HepG2 (cell line): ENCODE measurements around the gene HPD. TPM values are rescaled to one million over a fixed set of nuclear protein-coding genes. Genes with fewer than 3 reads are reported as not detected.

Experiments
- BCLAF1 ChIP-seq: fragments of 450-650 bp; IDR thresholded peaks from 2 replicates; pipeline ENCODE4 v1.6.1; 2017; ENCODE audit warnings: mild to moderate bottlenecking
- HNRNPLL ChIP-seq: fragments of 200-400 bp; formaldehyde crosslinking; IDR thresholded peaks from 2 replicates; pipeline ENCODE4 v1.6.1; 2017; ENCODE audit warnings: mild to moderate bottlenecking, low read depth, low read length; ENCODE audit not compliant: poor library complexity, severe bottlenecking
- KDM3A ChIP-seq: IDR thresholded peaks from 2 replicates; pipeline ENCODE4 v1.6.1; 2018; ENCODE audit warnings: low read depth, missing compliant biosample characterization
- KDM6A ChIP-seq: IDR thresholded peaks from 2 replicates; pipeline ENCODE4 v1.6.1; 2016; ENCODE audit warnings: low read depth
- MED8 ChIP-seq: sonication (generic); formaldehyde crosslinking; IDR thresholded peaks from 2 replicates; pipeline ENCODE4 v1.8.1; 2023; ENCODE audit warnings: mild to moderate bottlenecking, missing genetic modification reagents; ENCODE audit not compliant: insufficient replicate concordance
- POGK ChIP-seq: sonication (generic); formaldehyde crosslinking; conservative IDR thresholded peaks from 2 replicates; pipeline ENCODE4 v1.8.0; 2022; ENCODE audit warnings: mild to moderate bottlenecking, moderate library complexity, missing genetic modification reagents
- PRDM10 ChIP-seq: sonication (generic); formaldehyde crosslinking; IDR thresholded peaks from 2 replicates; pipeline ENCODE4 v1.4.0; 2020; ENCODE audit warnings: low read depth, missing genetic modification reagents
- SIN3A ChIP-seq: IDR thresholded peaks from 2 replicates; pipeline ENCODE4 v1.6.1; 2011; ENCODE audit warnings: low read depth, mild to moderate bottlenecking, control low read depth, low read length, borderline replicate concordance
- ZBTB33 ChIP-seq: sonication (generic); formaldehyde crosslinking; IDR thresholded peaks from 2 replicates; pipeline ENCODE4 v1.4.0; 2020; ENCODE audit warnings: missing genetic modification reagents
- ZC3H13 ChIP-seq: sonication (generic); formaldehyde crosslinking; IDR thresholded peaks from 2 replicates; pipeline ENCODE4 v1.8.1; 2023; ENCODE audit warnings: mild to moderate bottlenecking, missing genetic modification reagents, moderate library complexity
- ZNF362 ChIP-seq: sonication (generic); formaldehyde crosslinking; IDR thresholded peaks from 2 replicates; pipeline ENCODE4 v1.4.0; 2020; ENCODE audit warnings: missing genetic modification reagents, mild to moderate bottlenecking, borderline replicate concordance
- ZNF44 ChIP-seq: sonication (generic); formaldehyde crosslinking; IDR thresholded peaks from 2 replicates; pipeline ENCODE4 v1.5.1; 2020; ENCODE audit warnings: mild to moderate bottlenecking, missing genetic modification reagents
- ZNF564 ChIP-seq: sonication (generic); formaldehyde crosslinking; IDR thresholded peaks from 2 replicates; pipeline ENCODE4 v1.8.1; 2023; ENCODE audit warnings: mild to moderate bottlenecking, missing genetic modification reagents
- ZNF776 ChIP-seq: sonication (generic); formaldehyde crosslinking; IDR thresholded peaks from 2 replicates; pipeline ENCODE4 v1.4.0; 2020; ENCODE audit warnings: mild to moderate bottlenecking, missing genetic modification reagents
- polyA plus RNA-seq, 8 experiments: library from polyadenylated mRNA; depleted of rRNA in 3 of 8; stranded (reverse) in 7 of 8; unstranded in 1 of 8; fragments of >200 nt; fragmentation: Illumina TruSeq in 4 of 8; extraction: Trizol in 4 of 8; gene quantifications; 2 replicates each; pipeline versions ENCODE4 v1.2.1 to v1.2.3, GENCODE V29; 2011 to 2016; ENCODE audit warnings: low read depth in 4 of 8, missing spikeins in 1 of 8, mixed read lengths in 1 of 8; ENCODE audit not compliant: insufficient read depth in 1 of 8
- total RNA-seq, 5 experiments: library from RNA; depleted of rRNA; stranded (reverse); fragments of >200 nt; fragmentation: Illumina TruSeq; extraction: Trizol; gene quantifications; 2 replicates each; pipeline ENCODE4 v1.2.3, GENCODE V29; 2016; ENCODE audit warnings: low read depth in 1 of 5

HPD gene
- total and polyA plus RNA-seq, 2 of the 13 experiments (the other 11 are each of a cell fraction or from before 2014, with no cell fraction given), result 120 to 195 TPM

- TF ChIP-seq POGK (CRISPR knock-in tag) (no peak), KDM6A (no peak), ZBTB33 (no peak), BCLAF1 (no peak), PRDM10 (CRISPR knock-in tag) (no peak), MED8 (CRISPR knock-in tag) (no peak), ZNF564 (CRISPR knock-in tag) (no peak), HNRNPLL (no peak), ZNF776 (no peak), ZNF44 (CRISPR knock-in tag) (no peak), SIN3A (0 out of 2 replicates have a peak, but pooled peaks have one; percentile 27), ZC3H13 (peak; percentile 45; the same call in 1 of the 2 replicates), ZNF362 (CRISPR knock-in tag) (peak; percentile 24; the same call in 1 of the 2 replicates), KDM3A (CRISPR knock-in tag) (no peak)
Measured at GRCh38 chr12:121805171-121806008, 53.3 kb downstream of the HPD start (continued).
